CD4-positive, alpha-beta T cell treated with Interleukin-10 for 1 hour (primary cell): Measurements from ENCODE around the gene ANKFN1.
"Not testable (repeated sequence)": the region's sequence is repeated elsewhere in the genome, so short reads cannot be mapped to it uniquely, and the experiment has no call there.

Experiments
- DNase-seq: peaks from one replicate; pipeline ENCODE4 v3.0.0-alpha.2; 2020

ANKFN1 gene

DNA sequence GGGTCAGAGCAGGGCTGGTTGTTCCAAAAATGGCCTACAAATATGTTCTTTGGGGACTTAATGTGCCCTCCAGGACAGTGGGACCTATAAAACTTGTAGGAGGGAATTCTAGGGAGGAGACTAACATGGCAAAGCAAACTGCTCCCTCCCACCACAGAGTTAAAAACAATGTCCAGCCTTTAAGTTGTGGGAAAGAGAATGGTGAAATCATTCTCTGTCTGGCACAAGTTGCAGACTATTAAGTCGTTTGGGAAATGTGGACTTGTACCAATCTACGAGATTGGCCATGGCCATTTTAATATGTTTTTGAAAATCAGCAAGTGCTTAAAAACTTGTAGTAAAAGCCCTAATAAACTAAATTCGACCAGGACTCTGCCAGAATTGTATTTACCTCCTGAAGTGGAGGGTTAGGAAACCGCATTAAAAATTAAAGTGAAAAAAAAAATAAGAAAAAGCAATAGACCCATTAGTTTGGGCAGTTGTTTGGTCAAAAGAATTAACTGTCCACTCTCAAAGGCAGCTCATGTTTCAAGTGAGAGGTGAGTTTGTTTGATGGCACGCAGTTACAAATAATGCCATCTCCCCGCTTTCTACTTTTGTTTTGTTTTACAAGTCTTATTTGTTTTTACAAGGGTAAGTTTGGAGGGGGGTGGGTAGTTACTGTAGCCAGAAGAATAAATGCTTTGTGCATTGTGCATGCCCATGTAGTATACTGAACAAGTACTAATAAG lies 32.4 kb downstream of the ANKFN1 start:
- DNase-seq = no peak

DNA sequence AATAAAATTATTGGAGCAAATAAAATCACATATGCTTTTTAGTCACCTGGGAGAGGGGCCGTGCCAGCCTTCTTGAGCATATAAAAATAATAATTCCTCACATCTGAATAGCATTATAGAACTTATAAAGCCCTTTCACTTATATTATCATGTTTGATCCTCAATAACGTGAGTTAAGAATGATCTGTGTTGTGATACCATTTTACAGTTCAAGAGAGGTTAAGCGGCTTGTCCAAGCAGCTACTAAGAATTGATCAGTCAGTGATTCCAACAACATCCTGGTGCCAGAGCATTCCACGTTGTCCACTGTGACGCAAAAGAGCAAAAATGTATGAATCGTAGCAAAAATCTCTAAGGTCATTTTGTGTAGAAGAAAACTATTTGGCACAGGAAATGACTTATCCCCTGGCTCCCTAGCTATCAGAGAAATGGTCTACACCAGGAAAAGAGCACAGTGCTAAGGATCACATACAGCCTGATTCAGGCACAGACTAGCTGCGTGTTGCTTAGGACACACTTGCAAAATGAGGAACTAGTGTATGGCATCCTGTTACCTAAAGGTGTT lies 33.0 kb downstream of the ANKFN1 start:
- DNase-seq = no peak

DNA sequence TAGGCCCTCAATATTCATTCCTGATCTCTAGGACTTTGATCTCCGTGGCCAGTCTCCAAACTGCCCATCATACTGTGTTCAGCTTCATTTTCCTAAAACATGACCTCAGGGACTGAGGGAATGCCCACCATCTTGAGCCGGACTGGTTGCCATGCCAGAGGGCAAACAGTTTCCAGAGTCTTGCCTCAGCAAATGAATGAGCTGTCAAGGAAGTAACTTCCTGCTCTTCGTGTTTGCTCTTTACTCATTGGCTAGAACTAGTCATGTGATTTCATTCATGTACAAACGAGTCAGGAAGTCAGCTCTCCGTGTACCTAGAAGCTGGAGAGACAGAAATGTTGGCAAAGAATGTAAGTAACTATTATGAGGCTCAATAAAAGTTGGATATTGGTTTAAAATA lies 50.2 kb downstream of the ANKFN1 start:
- no peak for DNase-seq

DNA sequence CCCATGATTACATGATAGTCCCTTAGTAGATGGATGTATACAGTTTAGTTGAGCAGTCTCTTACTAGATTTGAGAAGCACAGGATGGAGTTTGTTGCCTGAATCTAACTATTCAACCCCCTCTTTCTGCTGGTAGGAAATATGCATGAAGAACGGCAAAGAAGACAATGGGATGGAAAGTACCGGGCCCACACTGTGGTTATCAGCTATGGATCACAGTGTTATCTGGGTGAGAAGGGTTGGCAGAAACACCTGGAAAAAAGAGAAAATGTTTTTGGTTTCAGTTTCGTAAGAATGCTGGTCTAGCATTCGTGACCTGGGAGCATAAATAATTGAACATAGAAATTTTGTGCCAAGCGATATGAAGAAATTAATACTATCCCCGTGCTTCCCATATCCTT lies 53.1 kb downstream of the ANKFN1 start:
- no peak for DNase-seq

DNA sequence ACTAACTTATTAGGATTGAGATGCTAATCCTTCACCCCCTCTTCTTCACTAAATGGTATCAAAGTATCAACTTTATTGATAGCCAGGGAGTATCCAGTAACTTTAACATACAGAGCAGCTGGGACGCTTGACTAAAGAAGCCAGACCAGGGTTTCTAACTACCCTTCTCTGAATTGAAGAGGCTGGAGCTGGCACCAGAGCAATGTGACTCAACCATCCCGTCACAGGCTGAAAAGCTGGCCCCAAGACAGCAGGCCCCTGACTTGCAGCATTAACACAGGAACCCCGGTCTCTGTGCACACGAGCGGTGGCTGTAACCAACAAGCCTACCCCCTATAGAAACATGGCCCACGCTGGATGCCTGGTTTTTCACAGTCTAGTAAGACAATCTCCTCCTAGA lies 59.8 kb downstream of the ANKFN1 start:
- DNase-seq = no peak

DNA sequence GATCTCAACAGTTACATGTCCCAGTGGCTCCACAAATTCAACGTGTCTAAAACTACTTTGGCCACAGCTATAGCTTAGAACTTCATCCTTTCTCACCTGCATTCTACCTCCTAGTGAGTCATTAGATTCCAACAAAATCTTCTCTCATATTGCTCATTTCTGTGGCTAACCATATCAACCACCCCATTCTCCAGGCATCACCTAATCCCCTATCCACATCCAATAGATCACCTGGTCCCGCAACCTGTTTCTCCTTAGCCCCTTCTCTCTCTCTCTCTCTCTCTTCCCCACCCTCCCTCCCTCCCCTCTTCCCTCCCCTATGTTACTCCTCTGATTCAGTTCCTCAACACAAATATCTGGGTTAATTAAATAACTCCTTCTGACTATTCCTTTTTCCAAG lies 64.6 kb downstream of the ANKFN1 start:
- no peak for DNase-seq

DNA sequence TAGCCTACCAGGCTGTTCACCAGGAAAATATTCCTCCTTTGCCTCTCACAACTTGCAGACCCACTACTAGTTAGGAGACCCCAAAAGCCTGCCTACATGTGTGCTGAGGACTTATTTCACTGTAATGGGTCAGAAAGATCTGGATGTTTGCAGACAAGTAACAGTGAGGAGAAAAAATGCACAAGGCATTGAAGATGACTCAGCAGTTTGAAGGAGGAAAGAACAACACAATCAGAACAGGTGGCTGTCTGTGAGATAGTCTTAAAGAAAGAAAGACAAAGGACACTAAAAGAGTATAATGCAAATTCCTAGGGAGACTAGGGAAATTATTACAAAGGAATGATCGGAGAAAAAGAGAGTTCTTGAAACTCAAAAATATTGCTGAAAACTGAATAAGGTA lies 69.0 kb downstream of the ANKFN1 start:
- DNase-seq = no peak

DNA sequence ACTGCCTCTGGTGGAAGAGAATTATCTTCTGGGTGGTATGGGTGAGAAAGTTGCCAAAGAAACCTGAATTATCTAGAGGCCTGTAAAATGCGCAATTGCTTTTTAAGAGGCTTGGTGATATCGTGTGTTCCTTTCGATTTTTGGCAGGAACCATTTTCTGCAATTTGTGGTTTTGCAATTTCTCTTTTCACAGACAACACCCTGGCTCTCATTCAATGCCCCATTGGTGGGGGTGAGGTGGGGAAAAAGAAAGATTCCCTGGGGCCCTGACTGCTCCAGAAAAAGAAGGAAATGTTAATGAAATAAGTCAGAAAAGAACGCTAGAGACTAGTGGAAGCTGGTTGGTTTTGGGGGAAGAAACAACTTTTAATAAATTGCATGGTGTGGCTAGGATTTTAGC lies 77.4 kb downstream of the ANKFN1 start:
- DNase-seq = no peak

DNA sequence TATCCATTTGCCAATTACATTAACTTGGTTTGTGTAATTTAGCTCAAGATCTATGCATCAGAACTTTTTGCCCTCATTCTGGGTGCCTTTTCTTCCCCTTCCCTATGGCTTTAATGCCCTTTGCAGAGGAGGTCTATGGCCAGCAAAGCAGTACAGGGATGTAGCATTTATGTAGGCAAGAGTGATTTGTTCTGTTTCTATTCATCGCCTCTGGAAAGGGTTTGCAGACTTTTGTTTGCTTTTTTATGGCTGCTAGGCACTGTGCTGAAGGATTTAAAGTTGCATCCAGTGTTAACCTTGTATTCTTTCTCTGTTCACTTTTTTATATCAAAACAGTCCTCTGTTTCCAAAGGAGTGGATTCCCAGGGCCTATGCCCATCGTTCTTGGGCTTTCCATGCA lies 78.0 kb downstream of the ANKFN1 start:
- DNase-seq = no peak

DNA sequence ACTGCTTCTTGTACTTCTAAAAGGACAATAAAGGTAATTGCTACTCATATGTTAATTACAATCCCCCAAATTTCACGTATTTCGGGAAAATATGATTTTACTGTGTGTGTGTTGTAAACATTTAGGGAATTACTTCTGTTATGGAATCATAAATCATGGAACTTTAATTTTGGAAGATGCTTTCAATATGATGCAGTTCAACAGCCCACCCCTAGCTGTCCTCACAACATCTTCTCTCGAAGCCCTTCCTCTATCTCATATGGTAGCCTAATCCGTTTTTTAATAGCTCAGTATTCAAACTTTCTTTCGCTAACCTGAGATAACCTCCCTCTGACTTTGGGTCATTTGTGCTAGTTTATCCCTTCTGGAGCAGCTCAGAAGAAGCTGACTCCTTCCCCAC lies 78.4 kb downstream of the ANKFN1 start:
- no peak for DNase-seq

DNA sequence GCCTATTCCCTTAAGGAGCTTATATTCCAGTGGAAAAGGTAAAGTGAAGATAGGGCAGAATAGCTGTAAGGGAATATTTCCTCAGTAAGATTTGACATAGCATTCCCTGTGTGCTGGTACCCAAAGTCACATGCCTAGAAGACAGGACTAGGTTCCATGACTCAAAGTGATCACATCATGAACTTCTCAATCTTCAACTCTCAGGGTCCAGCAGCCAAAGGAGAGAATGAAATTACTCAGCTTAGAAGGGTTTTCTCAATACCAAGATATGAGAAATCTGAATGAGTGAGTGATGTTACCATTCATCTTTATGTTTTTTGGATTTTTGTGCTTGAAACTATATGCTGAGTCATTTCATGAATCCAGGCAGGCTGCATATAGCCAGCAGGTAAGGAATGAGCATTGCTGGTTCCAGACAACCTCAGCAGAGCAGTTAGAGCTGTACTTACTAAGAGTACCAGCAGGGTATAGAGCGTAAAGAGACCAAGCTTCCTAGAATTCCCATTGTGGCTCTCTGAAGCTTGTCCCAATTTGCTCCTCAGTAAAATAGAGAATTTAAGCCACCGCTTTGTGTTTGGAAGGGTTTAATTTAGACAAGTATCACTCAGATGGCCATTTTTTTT lies 91.1 kb downstream of the ANKFN1 start:
- no peak for DNase-seq

DNA sequence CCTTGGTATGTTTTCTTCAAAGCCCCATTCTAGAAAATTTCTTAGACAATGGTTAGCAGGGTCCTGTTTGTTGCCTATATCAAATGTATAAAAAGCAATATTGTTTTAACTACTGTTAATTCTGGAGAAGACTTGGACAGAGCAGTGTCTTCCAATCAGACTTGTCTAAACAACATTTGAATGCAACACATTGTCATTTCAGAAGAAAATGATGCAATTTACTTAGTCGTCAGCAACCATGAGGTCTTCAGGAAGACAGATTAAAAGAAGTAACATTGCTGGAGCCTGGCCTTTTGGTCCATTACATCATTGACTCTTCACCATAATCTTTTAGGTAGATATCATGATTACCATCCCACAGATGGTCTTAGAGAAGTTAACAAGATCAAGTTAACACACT lies 94.5 kb downstream of the ANKFN1 start:
- no peak for DNase-seq

DNA sequence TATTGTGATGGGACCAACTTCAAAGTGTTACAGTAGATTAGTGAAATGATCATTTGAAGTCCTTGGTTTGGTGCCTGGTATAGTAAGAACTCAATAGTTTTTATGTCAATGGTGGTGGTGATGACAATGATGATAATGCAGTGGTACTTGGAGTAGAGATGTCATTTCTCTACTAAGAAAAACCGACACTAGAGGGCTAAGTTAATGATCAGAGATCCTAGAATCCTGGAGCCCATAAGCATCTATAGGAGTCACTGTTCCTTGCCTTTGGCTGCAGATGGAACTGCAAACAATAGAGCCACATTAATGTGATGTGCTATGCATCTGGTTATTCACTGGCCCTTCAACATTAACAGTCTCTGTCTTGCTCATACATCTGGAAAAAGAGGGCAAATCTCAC lies 103.8 kb downstream of the ANKFN1 start:
- DNase-seq = no peak

DNA sequence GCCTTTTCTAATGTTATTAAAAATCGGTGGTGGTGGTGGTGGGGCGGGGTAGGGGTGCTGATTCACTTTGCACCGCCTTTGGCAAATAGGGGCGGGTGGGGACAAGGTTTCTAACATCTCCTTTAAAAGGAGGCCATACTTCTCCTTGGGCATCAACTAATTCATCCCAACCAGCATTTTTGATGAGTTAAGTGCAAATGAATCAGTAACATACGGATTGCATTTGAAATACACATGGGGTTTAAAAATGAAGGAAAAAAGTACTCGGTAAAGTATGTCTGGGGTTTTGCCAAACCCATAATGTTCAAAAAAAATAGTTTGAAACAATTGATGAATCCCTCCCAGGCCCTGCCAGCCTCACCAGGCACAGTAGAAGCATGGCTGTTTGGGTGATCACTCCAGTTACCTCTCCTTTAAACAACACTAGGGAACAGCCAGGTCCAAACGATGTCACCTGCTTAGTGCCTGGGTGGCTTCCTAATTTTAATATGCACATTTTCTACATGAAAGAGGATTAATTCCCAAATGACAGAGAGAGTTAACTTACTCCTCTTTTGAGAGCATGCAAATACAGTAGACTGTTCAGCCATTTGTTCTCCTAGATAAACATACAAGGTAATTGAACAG lies 107.2 kb downstream of the ANKFN1 start:
- no peak for DNase-seq

DNA sequence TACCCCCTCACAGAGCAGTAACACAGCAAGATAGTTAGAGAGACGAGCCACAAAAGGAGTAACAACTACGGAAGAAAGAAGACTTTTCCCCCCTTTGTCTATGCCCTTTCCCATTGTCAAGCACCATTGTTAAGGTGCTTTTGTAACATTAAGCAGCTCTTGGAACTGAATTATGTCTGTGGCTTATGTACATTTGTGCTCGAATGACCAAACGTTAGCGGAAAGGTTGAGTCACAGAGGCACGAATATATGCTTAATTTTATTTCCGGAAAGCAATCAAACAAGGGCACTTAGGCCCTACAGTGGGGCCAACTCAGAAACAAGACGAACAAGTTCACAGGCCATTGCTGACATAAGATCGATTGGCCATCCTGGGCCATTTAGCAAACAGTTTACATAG lies 109.5 kb downstream of the ANKFN1 start:
- no peak for DNase-seq

DNA sequence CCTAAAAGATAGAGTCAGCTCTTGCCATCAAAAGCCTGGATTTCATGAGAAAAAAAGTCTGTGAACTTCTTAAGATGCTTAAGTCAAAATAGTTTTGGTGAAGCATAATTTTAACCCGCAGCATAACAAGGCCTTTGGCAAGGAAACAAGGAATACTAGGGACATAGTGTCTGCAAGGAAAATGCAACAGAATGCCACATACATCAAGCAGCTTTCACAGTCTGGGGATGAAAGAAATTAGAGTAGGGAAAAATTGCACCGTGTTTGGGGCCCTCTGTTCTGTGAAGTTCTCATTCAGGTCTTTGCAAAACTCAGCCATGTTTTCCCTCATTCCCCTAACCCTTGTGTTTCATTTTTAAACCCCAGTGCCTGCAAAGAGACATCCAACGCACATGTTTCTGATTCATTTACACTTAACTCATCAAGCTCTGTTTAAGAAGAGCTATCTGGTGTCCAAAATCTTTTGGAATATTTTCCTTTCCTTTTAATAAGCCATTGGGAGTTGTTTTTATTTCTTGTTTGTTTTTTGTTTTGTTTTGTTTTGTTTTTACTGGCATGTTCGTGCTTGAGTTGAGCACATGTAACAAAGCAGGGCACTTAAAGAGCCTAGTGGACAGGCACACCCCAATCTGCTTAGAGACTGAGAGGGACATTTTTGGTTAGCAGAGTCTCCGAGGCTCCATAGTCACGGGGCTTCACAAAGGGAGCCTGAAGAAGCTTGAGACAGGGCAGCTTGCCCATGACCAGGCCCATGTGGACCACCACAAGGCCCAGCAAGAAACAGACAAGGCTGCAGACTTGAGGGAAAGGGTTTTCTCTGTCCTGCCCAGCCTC lies 116.5 kb downstream of the ANKFN1 start:
- no peak for DNase-seq

DNA sequence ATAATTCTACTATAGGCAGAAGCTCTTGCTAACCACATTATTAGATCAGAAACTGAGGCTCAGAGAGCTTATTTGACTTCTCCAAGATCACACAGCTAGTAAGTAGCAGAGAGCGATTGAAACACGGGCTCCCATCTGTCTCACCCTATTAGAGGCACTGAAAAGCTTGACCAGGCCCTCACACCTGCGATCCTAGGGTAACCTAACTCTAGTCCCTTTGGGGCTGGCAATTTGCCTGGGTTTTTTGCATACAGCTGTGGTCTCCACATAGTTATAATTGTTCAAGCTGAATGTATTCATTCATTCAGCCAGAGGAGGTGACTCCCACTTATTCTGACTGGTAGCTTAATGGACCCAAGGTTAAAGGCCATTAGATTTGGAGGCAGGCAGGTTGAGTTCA lies 121.2 kb downstream of the ANKFN1 start:
- DNase-seq = no peak

DNA sequence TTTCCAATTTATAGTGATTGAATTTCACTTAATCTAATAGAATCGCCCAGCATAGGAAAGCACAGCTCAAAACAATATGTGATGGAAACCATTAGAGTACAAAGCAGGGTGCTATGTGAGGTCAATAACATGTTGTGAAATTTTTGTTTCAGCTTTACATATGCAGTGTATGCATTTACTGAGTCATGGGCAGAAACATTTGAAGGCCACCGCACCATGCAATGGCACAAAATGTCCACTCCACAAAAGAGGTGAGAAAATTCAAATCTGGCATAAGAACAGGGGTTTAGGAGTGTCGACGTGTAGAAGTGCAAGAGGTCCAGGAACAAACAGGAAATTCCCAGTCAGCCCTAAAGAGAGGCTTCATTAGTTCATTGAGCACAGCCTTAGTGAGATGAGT lies 131.2 kb downstream of the ANKFN1 start:
- DNase-seq = no peak

DNA sequence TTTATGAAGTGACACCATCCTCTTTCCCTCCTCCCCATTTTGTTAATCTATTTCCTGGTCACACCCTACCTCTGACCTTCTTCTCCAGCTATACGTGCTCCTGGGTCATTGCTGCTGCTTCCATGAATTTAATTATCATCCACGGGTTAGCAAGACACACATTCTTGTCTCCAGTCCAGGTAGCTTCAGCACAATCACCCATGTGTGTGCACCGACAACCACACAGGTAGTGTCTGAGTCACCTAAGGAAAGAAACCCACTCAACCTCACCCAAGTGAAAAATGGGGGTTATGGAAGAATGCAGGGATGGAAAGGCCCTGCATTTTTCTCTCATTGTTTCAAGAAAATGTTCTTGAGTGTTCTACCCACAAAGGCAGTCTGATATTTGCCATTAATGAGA lies 135.5 kb downstream of the ANKFN1 start:
- not testable (repeated sequence) for DNase-seq

DNA sequence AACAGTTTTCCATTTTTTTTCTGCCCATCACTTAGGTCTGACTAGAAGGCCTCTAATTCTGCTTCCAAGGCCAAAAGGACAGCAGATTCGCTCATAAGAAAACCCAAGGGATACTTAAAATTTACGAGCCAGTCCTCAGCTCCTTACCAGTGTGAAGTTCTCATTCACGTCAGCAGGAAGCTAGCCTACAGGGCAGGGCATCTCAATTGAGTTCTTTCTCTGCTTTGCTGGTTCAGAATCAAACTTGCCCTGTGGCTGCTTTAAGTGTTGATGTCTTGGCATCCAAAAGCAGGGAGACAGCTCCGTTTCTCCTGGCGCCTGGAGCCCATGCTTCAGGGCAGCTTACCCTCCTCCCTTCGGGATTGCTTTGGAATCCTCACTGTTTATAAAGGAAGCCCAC lies 136.0 kb downstream of the ANKFN1 start:
- DNase-seq = no peak

DNA sequence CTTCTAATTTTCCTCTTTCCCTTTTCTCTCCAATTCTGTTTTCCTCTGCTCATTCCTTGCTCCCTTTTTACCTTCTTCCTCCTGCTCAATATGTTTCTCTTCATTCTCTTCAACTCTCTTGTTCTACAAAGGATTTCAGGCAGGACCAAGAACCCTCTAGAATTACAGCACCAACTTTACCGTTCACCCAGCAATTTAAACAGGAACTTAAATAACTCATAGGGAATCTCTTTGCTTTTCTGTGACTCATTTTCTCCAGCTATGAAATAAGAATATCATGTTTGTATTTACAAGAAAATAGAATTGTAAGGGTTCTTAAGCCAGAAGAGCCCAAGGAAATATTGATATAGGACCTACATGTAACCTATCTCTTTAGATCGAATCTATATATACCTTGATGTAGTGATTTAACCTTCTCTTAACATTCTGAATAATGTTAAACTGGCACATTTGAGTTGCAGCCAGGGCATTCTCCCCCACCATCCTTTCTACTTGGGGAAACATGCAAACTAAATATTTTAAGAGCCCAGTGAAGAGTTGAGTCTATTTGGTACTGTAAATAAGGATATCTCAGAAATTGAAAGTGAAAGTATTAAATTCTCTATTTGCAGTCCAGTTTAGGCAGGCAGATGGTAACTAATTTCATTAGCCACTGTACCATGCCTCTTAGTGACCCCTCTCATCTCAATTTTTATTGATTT lies 137.0 kb downstream of the ANKFN1 start:
- DNase-seq = peak; percentile 2

DNA sequence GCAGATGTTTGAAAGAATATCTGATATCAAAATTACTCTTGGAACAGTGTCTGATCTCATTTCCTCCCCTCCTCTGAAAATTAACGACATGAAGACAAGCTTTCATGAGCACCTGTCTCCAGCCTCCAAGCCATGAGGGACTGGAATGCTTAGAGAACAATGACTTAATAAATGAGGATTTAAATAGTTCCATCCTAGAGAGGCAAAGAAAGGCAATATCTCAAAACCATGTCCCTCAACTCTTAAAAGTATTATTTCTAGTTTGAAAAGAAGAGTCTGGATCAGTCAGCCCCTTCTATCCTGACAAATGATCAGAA lies 137.5 kb downstream of the ANKFN1 start:
- no peak for DNase-seq
